HepG2 (cell line): Measurements from ENCODE around the gene SP6. TPM values are rescaled to one million over a fixed set of nuclear protein-coding genes. Genes with fewer than 3 reads are reported as not detected.

Experiments used
- FUBP1 ChIP-seq: sonication (generic); formaldehyde crosslinking; IDR thresholded peaks from 2 replicates; pipeline ENCODE4 v1.5.1; 2020; ENCODE audit warnings: missing genetic modification reagents, mild to moderate bottlenecking, borderline replicate concordance
- MXD1 ChIP-seq: sonication (generic); formaldehyde crosslinking; IDR thresholded peaks from 2 replicates; pipeline ENCODE4 v1.4.0; 2020; ENCODE audit warnings: mild to moderate bottlenecking, missing genetic modification reagents
- NAIF1 ChIP-seq: sonication (generic); formaldehyde crosslinking; IDR thresholded peaks from 2 replicates; pipeline ENCODE4 v1.5.0; 2020; ENCODE audit warnings: mild to moderate bottlenecking, missing genetic modification reagents, borderline replicate concordance
- REPIN1 ChIP-seq: sonication (generic); formaldehyde crosslinking; IDR thresholded peaks from 2 replicates; pipeline ENCODE4 v1.8.0; 2022; ENCODE audit warnings: missing genetic modification reagents, low read depth, mild to moderate bottlenecking, borderline replicate concordance
- ZBTB33 ChIP-seq: sonication (generic); formaldehyde crosslinking; IDR thresholded peaks from 2 replicates; pipeline ENCODE4 v1.4.0; 2020; ENCODE audit warnings: missing genetic modification reagents
- ZBTB7A ChIP-seq: sonication (generic); formaldehyde crosslinking; IDR thresholded peaks from 2 replicates; pipeline ENCODE4 v1.8.0; 2022; ENCODE audit warnings: mild to moderate bottlenecking, missing genetic modification reagents
- ZEB1 ChIP-seq: IDR thresholded peaks from 2 replicates; pipeline ENCODE4 v1.6.1; 2012; ENCODE audit warnings: mild to moderate bottlenecking, low read depth, inconsistent platforms; ENCODE audit not compliant: insufficient replicate concordance
- polyA plus RNA-seq, 8 experiments: library from polyadenylated mRNA; depleted of rRNA in 3 of 8; stranded (reverse) in 7 of 8; unstranded in 1 of 8; fragments of >200 nt; fragmentation: Illumina TruSeq in 4 of 8; extraction: Trizol in 4 of 8; gene quantifications; 2 replicates each; pipeline versions ENCODE4 v1.2.1 to v1.2.3, GENCODE V29; 2011 to 2016; ENCODE audit warnings: low read depth in 4 of 8, missing spikeins in 1 of 8, mixed read lengths in 1 of 8; ENCODE audit not compliant: insufficient read depth in 1 of 8
- total RNA-seq, 5 experiments: library from RNA; depleted of rRNA; stranded (reverse); fragments of >200 nt; fragmentation: Illumina TruSeq; extraction: Trizol; gene quantifications; 2 replicates each; pipeline ENCODE4 v1.2.3, GENCODE V29; 2016; ENCODE audit warnings: low read depth in 1 of 5
- TF ChIP-seq, protein P1 (sequence below): sonication (generic); formaldehyde crosslinking; IDR thresholded peaks from 2 replicates; pipeline ENCODE4 v1.4.0; 2020; ENCODE audit warnings: missing genetic modification reagents
- TF ChIP-seq, protein P2 (sequence below): sonication (generic); formaldehyde crosslinking; IDR thresholded peaks from 2 replicates; pipeline ENCODE4 v1.4.0; 2020; ENCODE audit warnings: missing genetic modification reagents, borderline replicate concordance
- TF ChIP-seq, protein P3 (sequence below): sonication (generic); formaldehyde crosslinking; IDR thresholded peaks from 2 replicates; pipeline ENCODE4 v1.4.0; 2020; ENCODE audit warnings: missing genetic modification reagents

The SP6 gene
- total and polyA plus RNA-seq, 2 of the 13 experiments (the other 11 are each of a cell fraction or from before 2014, with no cell fraction given), result 0.07 TPM

- TF ChIP-seq, protein P1, sequence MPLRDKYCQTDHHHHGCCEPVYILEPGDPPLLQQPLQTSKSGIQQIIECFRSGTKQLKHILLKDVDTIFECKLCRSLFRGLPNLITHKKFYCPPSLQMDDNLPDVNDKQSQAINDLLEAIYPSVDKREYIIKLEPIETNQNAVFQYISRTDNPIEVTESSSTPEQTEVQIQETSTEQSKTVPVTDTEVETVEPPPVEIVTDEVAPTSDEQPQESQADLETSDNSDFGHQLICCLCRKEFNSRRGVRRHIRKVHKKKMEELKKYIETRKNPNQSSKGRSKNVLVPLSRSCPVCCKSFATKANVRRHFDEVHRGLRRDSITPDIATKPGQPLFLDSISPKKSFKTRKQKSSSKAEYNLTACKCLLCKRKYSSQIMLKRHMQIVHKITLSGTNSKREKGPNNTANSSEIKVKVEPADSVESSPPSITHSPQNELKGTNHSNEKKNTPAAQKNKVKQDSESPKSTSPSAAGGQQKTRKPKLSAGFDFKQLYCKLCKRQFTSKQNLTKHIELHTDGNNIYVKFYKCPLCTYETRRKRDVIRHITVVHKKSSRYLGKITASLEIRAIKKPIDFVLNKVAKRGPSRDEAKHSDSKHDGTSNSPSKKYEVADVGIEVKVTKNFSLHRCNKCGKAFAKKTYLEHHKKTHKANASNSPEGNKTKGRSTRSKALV (CRISPR knock-in tag), result no peak
- TF ChIP-seq ZBTB33 (peak; percentile 44), REPIN1 (no peak), ZBTB7A (CRISPR knock-in tag) (peak; percentile 37; the same call in 1 of the 2 replicates), MXD1 (no peak), NAIF1 (CRISPR knock-in tag) (no peak), FUBP1 (CRISPR knock-in tag) (no peak), ZEB1 (peak; percentile 69)
- TF ChIP-seq, protein P2, sequence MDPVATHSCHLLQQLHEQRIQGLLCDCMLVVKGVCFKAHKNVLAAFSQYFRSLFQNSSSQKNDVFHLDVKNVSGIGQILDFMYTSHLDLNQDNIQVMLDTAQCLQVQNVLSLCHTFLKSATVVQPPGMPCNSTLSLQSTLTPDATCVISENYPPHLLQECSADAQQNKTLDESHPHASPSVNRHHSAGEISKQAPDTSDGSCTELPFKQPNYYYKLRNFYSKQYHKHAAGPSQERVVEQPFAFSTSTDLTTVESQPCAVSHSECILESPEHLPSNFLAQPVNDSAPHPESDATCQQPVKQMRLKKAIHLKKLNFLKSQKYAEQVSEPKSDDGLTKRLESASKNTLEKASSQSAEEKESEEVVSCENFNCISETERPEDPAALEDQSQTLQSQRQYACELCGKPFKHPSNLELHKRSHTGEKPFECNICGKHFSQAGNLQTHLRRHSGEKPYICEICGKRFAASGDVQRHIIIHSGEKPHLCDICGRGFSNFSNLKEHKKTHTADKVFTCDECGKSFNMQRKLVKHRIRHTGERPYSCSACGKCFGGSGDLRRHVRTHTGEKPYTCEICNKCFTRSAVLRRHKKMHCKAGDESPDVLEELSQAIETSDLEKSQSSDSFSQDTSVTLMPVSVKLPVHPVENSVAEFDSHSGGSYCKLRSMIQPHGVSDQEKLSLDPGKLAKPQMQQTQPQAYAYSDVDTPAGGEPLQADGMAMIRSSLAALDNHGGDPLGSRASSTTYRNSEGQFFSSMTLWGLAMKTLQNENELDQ, result no peak
- TF ChIP-seq, protein P3, sequence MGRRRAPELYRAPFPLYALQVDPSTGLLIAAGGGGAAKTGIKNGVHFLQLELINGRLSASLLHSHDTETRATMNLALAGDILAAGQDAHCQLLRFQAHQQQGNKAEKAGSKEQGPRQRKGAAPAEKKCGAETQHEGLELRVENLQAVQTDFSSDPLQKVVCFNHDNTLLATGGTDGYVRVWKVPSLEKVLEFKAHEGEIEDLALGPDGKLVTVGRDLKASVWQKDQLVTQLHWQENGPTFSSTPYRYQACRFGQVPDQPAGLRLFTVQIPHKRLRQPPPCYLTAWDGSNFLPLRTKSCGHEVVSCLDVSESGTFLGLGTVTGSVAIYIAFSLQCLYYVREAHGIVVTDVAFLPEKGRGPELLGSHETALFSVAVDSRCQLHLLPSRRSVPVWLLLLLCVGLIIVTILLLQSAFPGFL (CRISPR knock-in tag), result no peak
Measured at GRCh38 chr17:47847341-47848197, 3.4 kb downstream of the SP6 start (continued).
